GM19452 (cell line): ENCODE measurements around the gene DPY19L3.
A peak's percentile ranks its signal among the peaks of the same experiment; 100 is the strongest.
"Not testable (repeated sequence)": the region's sequence is repeated elsewhere in the genome, so short reads cannot be mapped to it uniquely, and the experiment has no call there.

Experiments used
- ATAC-seq: cut with Tn5 transposase; IDR thresholded peaks from one replicate; pipeline ENCODE4 v1.9.1; 2021; ENCODE audit not compliant: unreplicated experiment

DPY19L3 gene

GRCh38 chr19:32405431-32406160, at the start of gene DPY19L3:
TSS of gene DPY19L3 (plus strand) at chr19:32405770. CDS start at chr19:32408254, 2,484 bp downstream.
- ATAC-seq, result peak; percentile 97

GRCh38 chr19:32357720-32358119, 47.9 kb upstream of the DPY19L3 start:
- no peak for ATAC-seq

GRCh38 chr19:32358321-32358720, 47.2 kb upstream of the DPY19L3 start:
- no peak for ATAC-seq

- no peak for ATAC-seq
These were observed 46.0 kb upstream of the DPY19L3 start for GRCh38 chr19:32359581-32359980.

- no peak for ATAC-seq
These were observed 43.8 kb upstream of the DPY19L3 start for GRCh38 chr19:32361574-32362317.

- no peak for ATAC-seq
These were observed 43.3 kb upstream of the DPY19L3 start for GRCh38 chr19:32362318-32362691.

- no peak for ATAC-seq
These were observed 42.4 kb upstream of the DPY19L3 start for GRCh38 chr19:32363175-32363574.

- ATAC-seq, result no peak
These were observed 41.9 kb upstream of the DPY19L3 start for GRCh38 chr19:32363632-32364031.

GRCh38 chr19:32364040-32364439, 41.5 kb upstream of the DPY19L3 start:
- ATAC-seq, result no peak

- ATAC-seq, result no peak
These were observed 38.5 kb upstream of the DPY19L3 start for GRCh38 chr19:32367063-32367462.

- ATAC-seq, result no peak
These were observed 37.5 kb upstream of the DPY19L3 start for GRCh38 chr19:32367948-32368536.

GRCh38 chr19:32368787-32369186, 36.8 kb upstream of the DPY19L3 start:
- ATAC-seq, result no peak

- ATAC-seq, result no peak
These were observed 32.6 kb upstream of the DPY19L3 start for GRCh38 chr19:32372726-32373517.

- no peak for ATAC-seq
These were observed 31.8 kb upstream of the DPY19L3 start for GRCh38 chr19:32373585-32374295.

GRCh38 chr19:32374362-32374761, 31.2 kb upstream of the DPY19L3 start:
- ATAC-seq, result not testable (repeated sequence)

GRCh38 chr19:32377088-32377487, 28.5 kb upstream of the DPY19L3 start:
- not testable (repeated sequence) for ATAC-seq

GRCh38 chr19:32380269-32380668, 25.3 kb upstream of the DPY19L3 start:
- no peak for ATAC-seq

GRCh38 chr19:32387701-32388392, 17.7 kb upstream of the DPY19L3 start:
- no peak for ATAC-seq

GRCh38 chr19:32388393-32388855, 17.1 kb upstream of the DPY19L3 start:
- ATAC-seq, result no peak

- no peak for ATAC-seq
These were observed 12.7 kb upstream of the DPY19L3 start for GRCh38 chr19:32392901-32393300.
